Rectal smooth muscle tissue (tissue), 1 donor: ENCODE results near the gene NDUFAF8.

Source experiments
- H3K27ac ChIP-seq: one replicate; pipeline ENCODE4 v1.7.0; 2013; ENCODE audit warnings: low read depth, low read length, inconsistent platforms
- H3K27me3 ChIP-seq: one replicate; pipeline ENCODE4 v1.7.0; 2013; ENCODE audit warnings: low read length; ENCODE audit not compliant: control insufficient read depth, insufficient read depth
- H3K36me3 ChIP-seq: one replicate; pipeline ENCODE4 v1.7.0; 2013; ENCODE audit warnings: low read length; ENCODE audit not compliant: control insufficient read depth, insufficient read depth
- H3K4me1 ChIP-seq: one replicate; pipeline ENCODE4 v1.7.0; 2013; ENCODE audit warnings: low read length; ENCODE audit not compliant: control insufficient read depth, insufficient read depth
- H3K4me3 ChIP-seq: one replicate; pipeline ENCODE4 v1.7.0; 2013; ENCODE audit warnings: low read length
- H3K9ac ChIP-seq: one replicate; pipeline ENCODE4 v1.7.0; 2013; ENCODE audit warnings: low read length

NDUFAF8 gene

DNA sequence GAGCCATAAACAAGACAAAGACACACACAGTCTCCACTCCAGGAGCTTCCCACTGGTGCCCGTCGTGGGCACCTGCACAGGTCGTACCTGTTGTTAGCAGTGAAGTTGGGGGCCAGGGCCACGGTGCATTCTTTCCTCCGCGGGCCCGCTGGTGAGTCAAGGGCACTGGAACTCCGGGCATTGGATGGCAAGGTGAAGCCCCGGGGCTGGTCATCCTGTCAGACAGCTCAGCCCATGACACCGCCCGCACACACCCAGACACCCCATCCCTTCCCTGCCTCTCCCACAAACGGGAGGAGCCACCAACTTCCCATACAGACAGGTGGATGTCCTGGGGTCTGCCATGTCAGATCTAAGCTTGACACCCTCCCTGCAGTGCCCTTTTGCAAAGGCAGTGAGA, 32.5 kb upstream of the NDUFAF8 start:
- Histone ChIP-seq H3K9ac (no peak overlapping the region), H3K27me3 (no peaks in the 10 kb centered on the region), H3K36me3 (peaks cover 4% of the 10 kb centered on the region), H3K4me1 (no peaks in the 10 kb centered on the region), H3K27ac (no peak overlapping the region), H3K4me3 (no peak overlapping the region)

DNA sequence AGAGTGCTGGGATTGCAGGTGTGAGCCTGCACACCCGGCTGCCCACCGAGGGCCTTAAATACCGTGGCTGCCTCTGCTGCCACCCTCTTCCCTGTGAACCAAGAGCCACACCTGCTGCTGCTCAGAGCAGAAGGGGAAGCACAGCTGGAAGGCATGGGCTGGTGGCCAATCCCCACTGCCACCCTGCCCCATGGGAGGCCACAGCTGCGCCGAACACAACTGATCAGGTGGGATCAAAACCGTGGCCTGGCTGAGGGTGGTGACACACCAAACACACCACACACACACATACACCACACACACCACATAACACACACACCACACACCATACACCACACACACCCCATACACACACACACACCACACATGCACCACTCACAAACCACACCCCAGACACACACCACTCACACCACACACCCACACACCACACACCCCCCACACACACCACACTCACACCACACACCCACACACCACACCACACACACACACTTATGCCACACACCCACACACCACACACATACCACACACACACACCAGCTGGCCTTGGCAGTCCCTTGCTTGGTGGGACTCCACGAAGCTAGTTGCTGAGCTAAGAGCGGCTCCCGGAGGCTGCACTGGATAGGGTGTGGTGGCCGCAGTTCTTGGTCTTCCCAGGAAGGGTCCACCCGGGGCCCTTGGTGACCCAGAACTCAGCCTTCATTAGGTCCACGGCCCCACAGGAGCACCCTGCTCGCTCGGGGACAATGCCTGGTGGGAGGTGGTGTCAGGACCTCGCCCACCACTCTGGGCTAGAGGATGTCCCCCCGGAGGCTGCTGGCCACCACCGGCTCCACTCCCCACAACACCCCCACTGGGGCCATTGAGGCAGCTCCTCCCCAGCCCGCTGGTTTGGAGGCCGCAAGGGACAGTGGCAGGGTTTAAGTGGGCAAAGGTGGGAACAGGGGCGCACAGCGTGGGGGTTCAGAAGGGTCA, 31.2 kb upstream of the NDUFAF8 start:
- no peak overlapping the region for H3K9ac ChIP-seq
- no peaks in the 10 kb centered on the region for H3K27me3 ChIP-seq
- peaks cover 4% of the 10 kb centered on the region for H3K36me3 ChIP-seq
- no peaks in the 10 kb centered on the region for H3K4me1 ChIP-seq
- H3K4me3 ChIP-seq: no peak overlapping the region
- no peak overlapping the region for H3K27ac ChIP-seq

DNA sequence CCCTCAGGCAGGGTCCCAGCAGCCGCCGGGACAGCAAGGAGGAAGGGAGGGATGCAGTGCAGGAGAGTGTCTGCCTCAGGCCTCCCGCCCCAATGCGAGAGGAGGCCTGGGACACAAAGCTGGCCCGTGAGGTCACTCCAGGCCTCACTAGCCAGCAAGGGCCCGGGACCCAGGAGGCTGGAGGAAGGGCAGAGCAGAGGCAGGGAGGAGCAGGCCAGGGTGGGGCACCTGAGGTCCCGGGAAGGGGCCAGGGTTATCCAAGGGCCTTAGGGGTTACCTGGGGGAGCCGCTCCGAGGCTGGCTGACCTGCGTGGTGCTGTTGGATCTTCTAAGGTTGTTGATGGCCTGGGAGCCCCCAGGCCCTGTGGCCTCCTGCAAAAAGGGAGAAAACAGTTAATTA, 30.5 kb upstream of the NDUFAF8 start:
- peaks cover 4% of the 10 kb centered on the region for H3K36me3 ChIP-seq
- H3K9ac ChIP-seq: no peak overlapping the region
- H3K4me3 ChIP-seq: no peak overlapping the region
- H3K4me1 ChIP-seq: no peaks in the 10 kb centered on the region
- no peaks in the 10 kb centered on the region for H3K27me3 ChIP-seq
- H3K27ac ChIP-seq: no peak overlapping the region

DNA sequence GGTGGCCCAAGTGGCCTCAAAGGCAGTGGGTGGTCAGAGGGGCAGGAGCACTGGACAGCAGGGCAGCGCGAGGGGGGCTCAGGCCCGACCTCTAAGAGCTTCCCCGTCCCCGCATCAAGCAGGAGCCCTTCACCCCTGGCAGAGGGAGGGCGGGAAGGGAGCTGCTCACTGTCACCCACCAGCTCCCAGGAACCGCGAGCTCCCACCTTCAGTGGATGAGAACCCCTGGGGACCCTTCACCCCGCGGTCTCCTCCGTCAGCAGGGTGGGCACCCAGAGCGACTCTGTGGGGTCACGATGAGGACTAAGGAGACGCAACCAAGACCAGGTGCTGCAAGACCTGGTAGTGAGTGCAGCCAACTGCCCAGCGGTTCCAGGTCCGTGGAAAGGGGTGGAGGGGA, 30.0 kb upstream of the NDUFAF8 start:
- Histone ChIP-seq H3K4me3 (no peak overlapping the region), H3K27ac (no peak overlapping the region), H3K9ac (no peak overlapping the region), H3K36me3 (peaks cover 4% of the 10 kb centered on the region), H3K4me1 (no peaks in the 10 kb centered on the region), H3K27me3 (no peaks in the 10 kb centered on the region)

DNA sequence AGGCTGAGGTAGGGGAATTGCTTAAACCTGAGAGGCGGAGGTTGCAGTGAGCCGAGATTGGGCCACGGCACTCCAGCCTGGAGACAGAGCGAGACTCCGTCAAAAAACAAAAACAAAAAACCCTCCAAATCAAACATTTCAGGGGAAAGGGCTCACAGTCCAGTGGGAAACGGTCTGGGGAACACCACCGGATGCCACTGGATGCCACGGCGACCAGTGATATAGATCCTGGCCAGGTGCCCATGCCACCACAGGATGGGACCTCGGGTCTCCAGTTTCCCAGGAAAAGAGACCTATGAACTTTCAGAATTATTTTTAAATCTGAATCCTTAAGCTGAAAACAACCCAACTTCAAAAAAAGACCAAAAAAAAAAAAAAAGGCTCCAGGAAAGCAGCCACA, 28.7 kb upstream of the NDUFAF8 start:
- no peak overlapping the region for H3K9ac ChIP-seq
- no peaks in the 10 kb centered on the region for H3K27me3 ChIP-seq
- no peak overlapping the region for H3K27ac ChIP-seq
- no peaks in the 10 kb centered on the region for H3K4me1 ChIP-seq
- H3K4me3 ChIP-seq: no peak overlapping the region
- peaks cover 4% of the 10 kb centered on the region for H3K36me3 ChIP-seq

DNA sequence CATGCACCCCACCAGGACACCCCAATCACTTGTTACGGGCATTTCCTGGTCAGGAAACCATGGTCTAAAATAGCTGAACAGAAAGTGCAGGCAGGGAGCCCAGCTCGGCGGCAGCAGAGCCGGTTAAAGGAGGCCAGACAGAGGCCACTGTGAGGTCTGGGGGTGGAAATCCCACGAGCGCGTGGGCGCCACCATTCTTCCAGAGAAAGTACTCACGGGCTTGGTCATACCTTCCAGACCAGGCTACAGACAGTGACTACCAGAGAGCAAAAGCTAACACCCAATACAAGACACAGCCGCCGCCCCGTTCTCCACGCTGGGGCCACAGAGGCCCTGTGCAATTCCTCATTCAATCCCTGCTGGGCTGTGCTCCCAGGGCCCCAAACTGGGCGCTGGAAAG, 28.2 kb upstream of the NDUFAF8 start:
- H3K27ac ChIP-seq: no peak overlapping the region
- H3K9ac ChIP-seq: no peak overlapping the region
- no peak overlapping the region for H3K4me3 ChIP-seq
- no peaks in the 10 kb centered on the region for H3K4me1 ChIP-seq
- no peaks in the 10 kb centered on the region for H3K27me3 ChIP-seq
- peaks cover 4% of the 10 kb centered on the region for H3K36me3 ChIP-seq

DNA sequence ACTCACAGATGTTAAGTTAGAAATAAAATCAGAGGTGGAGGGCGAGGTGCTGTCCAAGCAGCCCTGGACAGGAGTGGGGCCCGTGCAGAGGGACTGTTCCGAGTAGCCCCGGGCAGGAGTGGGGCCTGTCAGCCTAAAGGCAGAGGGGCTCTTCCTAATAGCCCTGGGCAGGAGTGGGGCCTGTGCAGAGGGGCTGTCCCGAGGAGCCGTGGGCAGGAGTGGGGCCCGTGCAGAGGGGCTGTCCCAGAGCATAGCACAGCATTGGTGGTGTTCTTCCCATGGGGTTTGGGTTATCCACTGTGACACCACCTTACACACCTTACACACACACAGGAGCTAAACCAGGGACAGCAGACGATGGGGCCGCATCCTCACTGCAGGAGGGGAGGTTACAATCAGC, 26.8 kb upstream of the NDUFAF8 start:
- no peaks in the 10 kb centered on the region for H3K4me1 ChIP-seq
- peaks cover 4% of the 10 kb centered on the region for H3K36me3 ChIP-seq

DNA sequence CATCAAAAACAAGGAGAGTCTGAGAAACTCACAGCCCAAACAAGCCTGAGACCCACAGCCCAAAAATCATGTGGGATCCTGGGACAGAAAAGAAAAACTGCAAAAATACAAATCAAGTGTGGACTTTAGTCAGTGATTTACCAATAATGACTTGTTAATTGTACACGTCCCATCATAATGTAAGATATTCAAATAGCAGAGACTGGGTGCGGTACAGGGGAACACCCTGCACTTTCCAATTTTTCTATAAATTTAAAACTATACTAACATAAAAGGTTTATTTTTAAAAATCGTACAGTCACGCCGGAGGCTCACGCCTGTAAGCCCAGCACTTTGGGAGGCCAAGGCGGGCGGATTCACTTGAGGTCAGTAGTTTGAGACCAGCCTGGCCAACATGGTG, 25.1 kb upstream of the NDUFAF8 start:
- H3K4me1 ChIP-seq: no peaks in the 10 kb centered on the region
- H3K27ac ChIP-seq: no peak overlapping the region
- no peaks in the 10 kb centered on the region for H3K27me3 ChIP-seq
- H3K36me3 ChIP-seq: no peaks in the 10 kb centered on the region
- H3K4me3 ChIP-seq: no peak overlapping the region
- no peak overlapping the region for H3K9ac ChIP-seq

More for the DNA sequence above, 26.8 kb upstream of the NDUFAF8 start:
- Histone ChIP-seq H3K9ac (no peak overlapping the region), H3K27me3 (no peaks in the 10 kb centered on the region), H3K4me3 (no peak overlapping the region), H3K27ac (no peak overlapping the region)

DNA sequence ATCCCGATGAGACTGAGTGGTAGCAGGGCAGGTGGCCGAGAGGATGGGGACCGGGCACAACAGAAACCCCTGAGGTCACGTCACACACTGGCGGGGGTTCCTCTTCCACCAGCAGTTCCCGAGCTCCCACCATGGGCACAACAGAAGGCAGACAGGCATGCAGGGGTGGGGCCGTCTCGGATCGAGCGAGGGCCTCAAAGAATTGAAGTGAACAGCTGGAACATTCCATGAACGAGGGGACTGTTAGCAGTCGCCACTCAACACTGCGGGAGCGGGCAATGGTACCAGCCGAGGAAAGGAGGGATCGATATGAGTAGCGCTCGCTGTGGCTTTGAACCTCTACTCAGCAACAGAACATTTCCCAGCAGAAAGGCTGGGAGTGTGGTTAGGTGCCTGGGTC, 21.6 kb upstream of the NDUFAF8 start:
- H3K4me1 ChIP-seq: peaks cover 6% of the 10 kb centered on the region
- no peaks in the 10 kb centered on the region for H3K27me3 ChIP-seq
- no peak overlapping the region for H3K9ac ChIP-seq
- no peak overlapping the region for H3K27ac ChIP-seq
- H3K36me3 ChIP-seq: peaks cover 3% of the 10 kb centered on the region
- H3K4me3 ChIP-seq: no peak overlapping the region

DNA sequence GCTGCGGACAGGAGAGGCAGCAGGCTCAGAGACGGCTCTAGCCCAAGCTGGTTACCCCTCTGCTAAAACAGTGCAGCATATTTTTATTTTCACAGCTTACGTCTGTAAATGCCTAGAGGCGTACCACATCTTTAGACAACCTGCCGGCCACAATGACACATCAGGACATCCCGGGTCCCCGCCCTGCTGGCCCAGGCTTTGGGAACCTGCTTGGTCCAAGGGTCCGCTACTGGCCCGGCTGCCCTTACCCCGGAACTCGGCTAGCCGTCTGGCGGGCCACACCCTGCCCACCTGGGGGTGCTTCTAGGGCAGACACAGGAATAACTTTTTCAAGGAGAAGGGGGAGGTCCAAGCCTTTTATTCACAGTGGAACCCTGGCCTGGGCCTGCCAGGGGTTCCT, 20.7 kb upstream of the NDUFAF8 start:
- no peak overlapping the region for H3K27ac ChIP-seq
- H3K36me3 ChIP-seq: peaks cover 3% of the 10 kb centered on the region
- no peaks in the 10 kb centered on the region for H3K27me3 ChIP-seq
- H3K4me3 ChIP-seq: no peak overlapping the region
- no peak overlapping the region for H3K9ac ChIP-seq
- H3K4me1 ChIP-seq: peaks cover 8% of the 10 kb centered on the region

DNA sequence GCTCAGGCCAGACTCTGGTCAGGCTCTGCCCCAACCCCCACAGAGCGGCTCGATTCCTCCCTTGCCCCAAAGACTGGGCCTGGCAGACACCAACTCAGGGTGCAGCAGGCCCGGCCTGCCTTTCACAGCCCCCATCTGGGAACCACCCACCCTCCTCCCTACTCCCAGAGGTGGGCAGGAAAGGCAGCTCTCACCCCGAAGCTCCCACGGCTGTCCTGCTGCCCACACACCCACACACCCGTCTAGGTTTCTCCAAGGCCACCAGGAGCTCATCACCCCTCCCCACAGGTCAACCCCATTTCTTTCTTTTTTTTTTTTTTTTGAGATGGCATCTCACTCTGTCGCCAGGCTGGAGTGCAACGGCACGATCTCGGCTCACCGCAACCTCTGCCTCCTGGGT, 20.1 kb upstream of the NDUFAF8 start:
- no peaks in the 10 kb centered on the region for H3K27me3 ChIP-seq
- no peak overlapping the region for H3K27ac ChIP-seq
- no peak overlapping the region for H3K9ac ChIP-seq
- peaks cover 8% of the 10 kb centered on the region for H3K4me1 ChIP-seq
- H3K4me3 ChIP-seq: no peak overlapping the region
- H3K36me3 ChIP-seq: peaks cover 3% of the 10 kb centered on the region

DNA sequence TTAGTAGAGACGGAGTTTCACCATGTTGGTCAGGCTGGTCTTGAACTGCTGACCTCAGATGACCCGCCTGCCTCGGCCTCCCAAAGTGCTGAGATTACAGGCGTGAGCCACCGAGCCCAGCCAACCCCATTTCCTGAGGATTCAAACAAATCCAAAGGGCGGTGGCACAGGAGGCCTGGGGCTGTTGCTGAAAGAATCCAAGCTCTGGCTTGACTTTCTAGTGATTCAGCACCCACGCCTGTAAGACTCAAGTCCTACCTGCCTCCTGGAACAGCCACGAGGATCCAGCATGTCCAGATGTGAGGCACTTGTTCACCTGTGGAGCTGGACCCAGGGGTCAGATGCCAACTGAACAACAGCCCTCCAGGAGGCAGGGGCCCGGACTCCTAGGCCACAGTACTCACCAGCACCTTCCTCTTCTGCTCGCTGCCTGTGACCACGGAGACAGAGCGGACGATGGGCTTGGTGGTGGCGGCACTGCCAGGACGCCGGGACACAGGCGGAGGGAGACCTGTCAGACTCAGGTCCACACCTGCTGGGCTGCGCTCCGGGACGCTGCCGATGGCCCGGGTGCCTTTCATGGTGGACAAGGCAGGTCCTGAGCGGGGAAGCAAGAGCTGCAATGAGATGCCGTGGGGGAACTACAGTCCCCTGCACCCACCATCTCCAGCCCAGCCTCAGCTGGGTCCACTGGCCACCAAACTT, 19.5 kb upstream of the NDUFAF8 start:
- H3K27ac ChIP-seq: no peak overlapping the region
- H3K4me1 ChIP-seq: peaks cover 8% of the 10 kb centered on the region
- no peak overlapping the region for H3K4me3 ChIP-seq
- H3K27me3 ChIP-seq: no peaks in the 10 kb centered on the region
- no peak overlapping the region for H3K9ac ChIP-seq
- peaks cover 3% of the 10 kb centered on the region for H3K36me3 ChIP-seq
